C4-2B (cell line): ENCODE measurements around the gene TEDC1.

Experiments used
- H3K27ac ChIP-seq: fragments of 450-650 bp; 2 replicates; pipeline ENCODE4 v1.5.1; 2017
- CTCF ChIP-seq: fragments of 450-650 bp; conservative IDR thresholded peaks from 2 replicates; pipeline ENCODE4 v1.5.1; 2017; ENCODE audit warnings: mild to moderate bottlenecking
- ZFX ChIP-seq: fragments of 450-650 bp; IDR thresholded peaks from 2 replicates; pipeline ENCODE4 v1.6.1; 2017

The TEDC1 gene

GRCh38 chr14:105446971-105447370 is 44.1 kb upstream of the TEDC1 start:
- no peak overlapping the region for H3K27ac ChIP-seq
- TF ChIP-seq ZFX, result no peak

GRCh38 chr14:105447651-105448640 is 43.1 kb upstream of the TEDC1 start:
- TF ChIP-seq CTCF, result no peak
- TF ChIP-seq ZFX, result no peak
- H3K27ac ChIP-seq, result no peak overlapping the region

GRCh38 chr14:105448706-105449111 is 42.3 kb upstream of the TEDC1 start:
- H3K27ac ChIP-seq, result no peak overlapping the region
- TF ChIP-seq CTCF (peak; percentile 90), ZFX (no peak)

GRCh38 chr14:105449276-105450122 is 41.5 kb upstream of the TEDC1 start:
- no peak overlapping the region for H3K27ac ChIP-seq
- TF ChIP-seq CTCF, result no peak
- no peak for TF ChIP-seq ZFX

- no peak overlapping the region for H3K27ac ChIP-seq
- TF ChIP-seq CTCF (no peak), ZFX (no peak)
Measured at GRCh38 chr14:105450123-105450505, 40.9 kb upstream of the TEDC1 start.

GRCh38 chr14:105450864-105451720 is 40.0 kb upstream of the TEDC1 start:
- TF ChIP-seq ZFX (no peak), CTCF (no peak)
- H3K27ac ChIP-seq, result no peak overlapping the region

- no peak overlapping the region for H3K27ac ChIP-seq
- TF ChIP-seq CTCF, result no peak
- TF ChIP-seq ZFX, result no peak
Measured at GRCh38 chr14:105452963-105453362, 38.1 kb upstream of the TEDC1 start.
